ENCODE results near the gene RNF212.

RNF212 gene

GRCh38 chr4:1053080-1053661 lies 60.2 kb downstream of the RNF212 start:
- TF ChIP-seq CTCF (conservative IDR thresholded peaks at IDR 0.05; ENCODE audit: low read depth, low read length), result no peak
- DNase-seq (ENCODE audit: low read depth), result peak; percentile 48
- no peak overlapping the region for H3K4me3 ChIP-seq (ENCODE audit: low read depth, low read length)

GRCh38 chr4:1052231-1052671 lies 61.1 kb downstream of the RNF212 start:
- no peak for DNase-seq (ENCODE audit: low read depth)
- no peak overlapping the region for H3K4me3 ChIP-seq (ENCODE audit: low read depth, low read length)
- no peak for TF ChIP-seq CTCF (conservative IDR thresholded peaks at IDR 0.05; ENCODE audit: low read depth, low read length)

- DNase-seq (ENCODE audit: low read depth), result no peak
- no peak overlapping the region for H3K4me3 ChIP-seq (ENCODE audit: low read depth, low read length)
- no peak for TF ChIP-seq CTCF (conservative IDR thresholded peaks at IDR 0.05; ENCODE audit: low read depth, low read length)
Observed at GRCh38 chr4:1051472-1051871, 61.9 kb downstream of the RNF212 start.

- DNase-seq (ENCODE audit: low read depth), result no peak
- no peak overlapping the region for H3K4me3 ChIP-seq (ENCODE audit: low read depth, low read length)
- TF ChIP-seq CTCF (conservative IDR thresholded peaks at IDR 0.05; ENCODE audit: low read depth, low read length), result peak; percentile 51
Observed at GRCh38 chr4:1050486-1051213, 62.7 kb downstream of the RNF212 start.

DNA sequence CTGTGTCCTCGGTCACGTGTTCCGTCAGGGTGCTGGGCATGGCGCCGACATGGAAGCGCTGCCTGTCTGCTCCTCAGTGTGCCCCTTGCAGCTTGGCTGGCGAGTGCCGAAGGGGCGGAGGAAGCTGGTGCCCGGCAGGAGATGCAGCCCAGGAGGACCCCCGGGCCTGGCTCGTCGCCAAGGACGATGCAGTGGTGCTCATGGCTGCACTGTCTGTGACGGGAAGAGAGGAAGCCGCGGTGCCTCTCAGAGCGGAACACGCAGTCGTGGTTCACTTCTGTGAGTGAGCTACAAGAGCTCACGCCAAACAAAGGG lies 63.8 kb downstream of the RNF212 start:
- DNase-seq (ENCODE audit: low read depth), result no peak
- no peak for TF ChIP-seq CTCF (conservative IDR thresholded peaks at IDR 0.05; ENCODE audit: low read depth, low read length)
- no peak overlapping the region for H3K4me3 ChIP-seq (ENCODE audit: low read depth, low read length)

DNA sequence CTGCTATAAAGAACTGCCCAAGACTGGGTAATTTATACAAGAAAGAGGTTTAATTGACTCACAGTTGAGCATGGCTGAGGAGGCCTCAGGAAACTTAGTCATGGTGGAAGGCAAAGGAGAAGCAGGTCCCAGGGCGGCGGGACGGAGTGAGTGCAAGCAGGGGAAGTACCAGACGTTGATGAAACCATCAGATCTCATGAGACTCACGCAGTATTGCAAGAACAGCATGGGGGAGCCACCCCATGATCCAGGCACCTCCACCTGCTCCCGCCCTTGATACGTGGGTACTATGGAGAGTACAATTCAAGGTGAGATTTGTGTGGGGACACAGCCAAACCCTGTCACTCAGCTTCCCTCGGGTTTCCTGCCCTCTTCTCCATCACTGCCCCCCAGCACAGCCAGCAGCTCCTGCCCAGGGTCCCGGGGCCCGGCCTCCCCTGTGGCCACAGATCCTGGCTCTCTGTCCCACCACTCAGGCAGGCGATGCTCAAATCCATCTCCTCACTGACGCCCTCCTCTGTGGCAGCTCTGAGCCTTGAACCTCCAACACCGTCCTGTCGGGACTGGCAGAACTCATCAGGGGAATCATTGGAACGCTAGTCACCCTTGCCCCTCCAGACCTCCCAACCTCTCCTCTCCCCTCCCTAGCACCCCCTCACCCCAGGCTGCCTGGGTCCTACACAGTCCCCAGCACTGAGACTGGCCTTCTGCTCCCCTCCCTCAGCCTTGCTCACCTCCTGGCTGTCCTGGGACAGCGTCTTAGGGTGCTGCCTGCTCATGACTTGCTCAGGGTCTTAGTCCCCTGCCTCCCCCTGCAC lies 64.4 kb downstream of the RNF212 start:
- no peak overlapping the region for H3K4me3 ChIP-seq (ENCODE audit: low read depth, low read length)
- no peak for TF ChIP-seq CTCF (conservative IDR thresholded peaks at IDR 0.05; ENCODE audit: low read depth, low read length)
- no peak for DNase-seq (ENCODE audit: low read depth)

All from choroid plexus epithelial cell (primary cell).